Activated CD4-positive, alpha-beta T cell treated with anti-CD3 and anti-CD28 coated beads, Interleukin-2, Interleukin-6, amounts not matched to agents 100 ng/mL and 50 ng/mL, durations not matched to agents 16 hours and 8 hours (primary cell): ENCODE measurements around the gene DPYSL5.
A peak's percentile ranks its signal among the peaks of the same experiment; 100 is the strongest.

ENCODE experiments used
- DNase-seq: peaks from one replicate; pipeline ENCODE4 v3.0.0-alpha.2; 2020

DPYSL5 gene

GRCh38 chr2:26936855-26937254, 88.9 kb downstream of the DPYSL5 start:
- DNase-seq = no peak

- no peak for DNase-seq
Measured at GRCh38 chr2:26938399-26939118, 90.6 kb downstream of the DPYSL5 start.

GRCh38 chr2:26940001-26940400, 92.1 kb downstream of the DPYSL5 start:
- DNase-seq = no peak

DNA sequence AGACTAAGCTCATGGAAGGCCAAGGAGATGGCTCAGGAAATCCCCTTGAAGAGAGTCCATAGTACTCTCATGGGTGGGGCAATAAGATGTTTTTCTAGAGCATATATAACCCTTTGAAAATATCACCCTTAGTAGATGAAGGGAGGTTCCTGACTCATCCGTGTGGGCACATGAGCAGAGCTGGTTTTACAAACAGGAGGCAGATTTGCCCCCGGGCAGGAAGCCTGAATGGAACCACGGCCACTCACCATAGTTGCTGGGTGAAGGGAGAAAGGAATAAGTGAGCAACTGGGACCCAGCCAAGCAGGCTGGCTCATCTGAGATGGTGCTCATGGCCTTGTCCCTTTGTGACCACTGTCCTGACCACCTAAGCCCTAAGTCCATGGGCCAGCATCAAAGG, 93.6 kb downstream of the DPYSL5 start:
- no peak for DNase-seq

GRCh38 chr2:26942543-26943295, 94.8 kb downstream of the DPYSL5 start:
- DNase-seq = peak; percentile 71

DNA sequence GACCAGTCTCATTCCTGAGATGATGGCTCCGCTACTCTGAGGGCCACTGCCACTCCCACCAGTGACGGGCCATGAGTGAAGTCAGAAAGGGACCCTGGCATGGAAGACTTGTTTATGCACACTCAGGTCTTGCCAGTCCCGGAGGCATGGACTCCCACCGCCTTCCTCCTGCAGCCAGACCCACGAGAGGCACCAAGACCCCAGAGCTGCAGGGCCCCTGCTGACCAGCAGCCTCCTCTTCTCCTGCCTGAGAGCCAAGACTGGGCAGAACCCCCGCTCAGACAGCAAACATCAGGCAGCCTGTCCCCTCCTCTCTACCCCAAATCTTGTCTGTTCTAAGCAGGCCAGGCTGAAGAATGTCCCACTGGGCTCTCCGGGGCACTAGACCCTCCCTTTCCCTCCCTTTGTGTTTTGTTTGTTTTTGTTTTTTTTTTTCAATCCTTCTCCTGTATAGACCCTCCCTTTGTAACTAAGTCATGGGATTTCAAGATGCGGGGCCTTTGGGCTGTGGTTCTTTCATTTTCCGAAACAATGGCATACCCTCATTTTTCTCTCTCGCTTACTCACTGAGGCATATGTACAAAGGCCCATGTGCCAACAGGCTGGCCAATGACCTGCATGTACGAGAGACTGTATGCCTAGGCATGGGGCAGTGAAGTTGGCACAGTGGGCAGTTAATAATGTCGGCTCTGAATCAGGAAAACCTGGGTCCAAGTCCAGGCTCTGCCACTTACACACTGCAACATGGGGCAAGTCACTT, 98.2 kb downstream of the DPYSL5 start:
- DNase-seq = no peak

GRCh38 chr2:26946841-26947784, 99.2 kb downstream of the DPYSL5 start:
- no peak for DNase-seq

DNA sequence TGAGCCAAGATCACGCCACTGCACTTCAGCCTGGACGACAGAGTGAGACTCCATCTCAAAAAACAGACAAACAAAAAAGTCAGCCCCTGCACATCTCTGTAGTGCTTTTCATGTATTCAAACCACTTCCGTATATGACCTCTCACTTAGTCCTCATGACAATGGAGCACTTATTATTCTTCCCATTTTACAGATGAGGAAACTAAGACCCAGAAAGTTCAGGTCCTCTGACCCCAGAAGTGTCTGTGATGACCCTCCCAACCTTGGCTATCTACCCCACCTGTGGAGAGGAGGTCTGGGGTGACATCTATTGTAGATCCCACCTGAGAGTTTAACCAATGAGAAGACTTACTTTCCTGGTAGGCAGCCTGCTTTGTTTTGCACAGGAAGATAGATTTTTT, 100.9 kb downstream of the DPYSL5 start:
- DNase-seq = no peak

- DNase-seq = no peak
Measured at GRCh38 chr2:26950246-26950645, 102.3 kb downstream of the DPYSL5 start.

- no peak for DNase-seq
Measured at GRCh38 chr2:26951236-26951635, 103.3 kb downstream of the DPYSL5 start.

DNA sequence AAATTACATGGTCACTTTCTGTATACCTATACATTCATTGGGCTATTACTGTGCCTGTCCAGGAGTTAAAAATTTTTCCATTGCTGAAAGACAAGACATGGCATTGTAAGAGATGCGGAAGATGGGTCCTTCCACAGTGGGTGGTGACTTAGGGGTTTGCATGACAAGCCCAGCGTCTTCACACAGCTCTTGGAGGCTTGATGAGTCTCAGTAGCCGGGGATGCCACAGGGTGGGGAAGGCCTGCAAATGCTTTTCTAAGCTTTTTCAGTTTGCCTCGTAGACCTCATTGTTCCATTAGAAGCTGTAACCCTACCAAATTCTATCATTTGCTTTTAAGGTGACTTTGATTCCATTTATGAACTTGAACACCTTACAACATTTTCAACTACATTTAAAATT, 104.4 kb downstream of the DPYSL5 start:
- no peak for DNase-seq

DNA sequence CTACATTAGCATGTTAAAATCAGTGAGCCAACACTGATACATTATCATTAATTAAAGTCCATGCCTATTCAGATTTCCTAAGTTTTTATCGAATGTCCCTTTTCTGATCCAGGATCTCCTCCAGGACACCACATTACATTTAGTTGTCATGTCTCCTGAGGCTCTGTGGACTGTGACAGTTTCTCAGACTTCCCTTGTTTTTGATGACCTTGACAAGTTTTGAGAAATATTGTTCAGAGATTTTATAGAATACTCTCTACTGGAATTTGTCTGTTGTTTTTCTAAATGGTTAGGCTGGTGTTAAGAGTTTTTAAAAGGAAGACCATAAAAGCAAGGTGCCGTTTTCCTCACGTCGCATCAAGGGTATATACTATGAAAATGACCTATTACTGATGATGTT, 106.2 kb downstream of the DPYSL5 start:
- DNase-seq = no peak

- DNase-seq = no peak
Measured at GRCh38 chr2:26957041-26957440, 109.1 kb downstream of the DPYSL5 start.

DNA sequence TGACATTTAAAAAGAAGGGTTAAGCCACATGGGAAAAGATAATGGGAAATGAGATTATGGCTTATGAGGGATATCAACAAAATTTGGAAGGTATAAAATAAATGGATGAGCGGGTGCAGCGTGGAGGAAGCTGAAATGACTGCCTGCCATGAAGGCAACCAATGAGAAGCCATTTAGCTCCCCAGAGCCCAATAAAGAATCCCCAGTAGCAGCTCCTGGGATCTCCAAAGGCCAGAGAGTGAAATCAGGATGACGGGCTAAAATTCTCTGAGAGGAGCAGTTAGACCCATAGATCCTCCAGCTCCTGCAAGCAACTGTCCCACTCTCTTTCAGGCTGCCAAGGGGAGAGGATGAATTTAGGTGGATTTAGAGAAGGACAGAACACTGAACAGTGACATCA, 109.6 kb downstream of the DPYSL5 start:
- no peak for DNase-seq

- no peak for DNase-seq
Measured at GRCh38 chr2:26959331-26959730, 111.4 kb downstream of the DPYSL5 start.

- DNase-seq = no peak
Measured at GRCh38 chr2:26964446-26965130, 116.7 kb downstream of the DPYSL5 start.

DNA sequence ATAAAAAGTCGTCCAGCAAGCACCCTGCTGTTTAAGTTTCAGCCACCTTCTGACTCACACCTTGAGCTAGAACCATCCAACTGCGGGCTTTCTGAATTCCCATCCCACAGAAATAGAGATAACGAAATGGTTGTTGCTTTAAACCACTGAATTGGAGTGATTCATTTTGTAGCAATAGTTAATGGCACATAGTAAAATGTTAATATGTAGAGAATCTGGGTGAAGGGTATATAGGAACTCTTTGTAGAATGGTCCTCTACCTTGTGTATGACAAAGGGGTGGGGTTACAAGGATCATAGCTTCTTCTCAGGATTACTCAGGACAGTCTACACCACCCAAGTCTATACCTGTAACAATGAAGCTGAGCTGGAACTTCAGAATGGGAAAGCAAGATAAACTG, 120.1 kb downstream of the DPYSL5 start:
- no peak for DNase-seq

DNA sequence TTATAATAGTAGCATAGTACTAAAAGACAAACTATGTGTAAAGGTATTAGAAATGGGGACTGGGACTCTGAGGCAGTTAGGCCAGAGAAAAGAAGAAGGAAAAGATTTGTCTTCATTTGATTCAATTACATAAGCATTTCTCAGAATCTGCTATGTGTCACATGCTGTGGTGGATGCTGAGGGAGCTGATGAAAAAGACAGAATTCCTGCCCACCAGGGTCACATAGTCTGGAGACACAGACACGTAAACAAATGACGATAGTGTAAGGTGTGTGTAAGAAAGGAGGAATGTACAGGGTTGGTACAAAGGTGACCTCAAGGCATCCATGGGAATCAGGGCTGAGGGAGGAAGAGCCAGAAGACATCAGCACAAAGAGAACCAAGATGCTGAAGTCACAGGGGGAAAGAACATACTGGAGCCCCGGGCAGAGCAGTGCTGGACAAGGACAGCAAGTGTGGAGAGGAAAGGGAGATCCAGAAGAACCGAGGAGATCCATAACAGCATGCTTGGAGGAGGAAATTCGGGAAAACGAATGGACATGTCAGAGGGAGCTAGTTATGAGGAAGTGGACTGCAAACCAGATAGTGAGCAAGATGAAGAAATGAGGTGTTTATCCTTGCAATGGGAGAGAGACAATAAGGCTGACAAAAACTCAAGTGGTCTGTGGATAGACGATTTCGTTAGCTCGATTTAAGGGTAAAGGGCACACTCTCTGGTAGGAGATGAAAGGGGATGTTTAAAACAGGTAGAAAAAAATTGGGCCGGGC, 121.3 kb downstream of the DPYSL5 start:
- no peak for DNase-seq

DNA sequence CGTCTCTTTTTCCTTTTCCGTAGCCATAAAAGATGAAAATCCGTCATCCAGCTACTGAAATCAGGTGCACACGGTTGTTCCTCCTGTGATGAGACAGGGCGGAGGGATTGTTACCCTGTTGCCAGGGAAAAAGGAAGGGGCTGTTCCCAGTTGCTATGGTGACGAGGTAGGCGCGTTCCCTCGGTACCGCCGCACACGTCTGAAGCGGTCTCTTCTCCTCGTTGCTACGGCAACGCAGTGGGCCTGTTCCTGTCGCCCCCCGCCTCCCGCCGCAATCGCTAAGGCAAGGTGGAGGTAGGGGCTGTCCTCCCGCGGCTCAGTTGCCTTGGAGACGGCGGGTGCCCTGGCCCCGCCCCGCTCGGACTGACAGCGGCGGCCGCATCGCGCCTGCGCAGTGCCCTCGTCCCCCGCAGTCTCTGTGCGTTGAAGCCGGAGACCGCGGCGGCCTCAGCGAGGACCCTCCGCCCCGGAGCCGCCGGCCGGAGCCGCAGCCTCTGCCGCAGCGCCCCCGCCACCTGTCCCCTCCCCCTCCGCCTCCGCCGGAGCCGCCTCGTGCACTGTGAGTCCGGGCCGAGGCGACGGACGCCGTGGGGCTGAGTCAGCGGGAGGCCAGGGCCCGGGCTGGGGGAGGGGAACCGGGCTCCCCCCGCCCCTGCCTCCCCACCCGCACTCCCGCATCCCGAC, 122.5 kb downstream of the DPYSL5 start, which contains the start of gene MAPRE3:
Gene MAPRE3 (plus strand): TSS at position 394 of the 684 bp plus-strand sequence. CDS start 51,582 bp downstream, outside the sequence.
- DNase-seq = peak; percentile 80

DNA sequence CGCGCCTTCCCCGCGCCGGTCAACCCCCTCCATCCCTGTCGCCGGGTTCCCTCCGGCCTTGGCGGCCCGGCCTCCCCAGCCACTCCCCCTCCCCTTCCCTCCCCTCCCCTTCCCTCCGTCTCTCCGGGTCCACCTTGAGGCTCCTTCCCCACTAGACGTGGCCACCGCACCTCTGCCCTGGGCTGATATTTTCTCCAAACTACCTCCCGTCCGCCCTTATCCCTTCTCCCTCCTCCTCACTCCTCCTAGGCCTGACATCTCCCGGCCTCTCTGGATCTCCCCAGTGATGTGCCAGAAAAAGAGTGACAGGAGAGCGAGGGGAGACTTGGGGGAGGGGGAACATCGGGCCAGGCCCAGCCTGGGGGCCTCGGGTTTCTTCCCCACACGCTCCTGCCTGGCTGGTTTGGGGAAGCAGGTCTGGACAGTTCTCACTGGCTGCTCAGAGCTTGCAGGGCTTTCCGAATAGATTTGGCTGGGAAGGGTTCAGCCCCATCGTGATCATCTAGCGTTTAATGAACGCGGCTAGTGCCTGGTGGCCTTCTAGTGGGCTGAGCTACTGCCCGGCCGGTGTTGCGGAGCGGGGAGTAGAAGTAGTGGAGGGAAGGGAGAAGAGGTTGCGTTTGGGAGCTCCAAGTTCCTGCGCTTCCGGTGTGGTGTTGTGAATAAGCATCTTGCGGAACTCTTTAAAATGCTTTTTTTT, 123.1 kb downstream of the DPYSL5 start:
- no peak for DNase-seq
